Prostate gland (tissue), 2 donors: ENCODE measurements around the gene MALAT1. TPM values are rescaled to one million over a fixed set of nuclear protein-coding genes. Genes with fewer than 3 reads are reported as not detected.

Experiments
- DNase-seq: peaks from one replicate; pipeline ENCODE4 v3.0.0-alpha.2; 2019; ENCODE audit warnings: low spot score
- H3K27ac ChIP-seq, 2 donors: fragments of 200-600 bp; sonication (generic); 2 replicates each; pipeline ENCODE4 v1.5.1; 2017 to 2019
- H3K27me3 ChIP-seq: fragments of 200-600 bp; sonication (generic); replicated peaks from 2 replicates; pipeline ENCODE4 v1.5.1; 2019; ENCODE audit not compliant: insufficient read depth
- H3K36me3 ChIP-seq, 2 donors: fragments of 200-600 bp; sonication (generic); 1 replicate in 1 of 2; 2 replicates in 1 of 2; pipeline versions ENCODE4 v1.5.1 to v1.8.1; 2017 to 2019
- H3K4me1 ChIP-seq: fragments of 200-600 bp; sonication (generic); replicated peaks from 2 replicates; pipeline ENCODE4 v1.5.1; 2019
- H3K4me3 ChIP-seq, 2 donors: fragments of 200-600 bp; sonication (generic); 2 replicates each; pipeline ENCODE4 v1.5.1; 2017 to 2019
- H3K9me3 ChIP-seq: fragments of 200-600 bp; sonication (generic); 2 replicates; pipeline ENCODE4 v1.5.1; 2017
- POLR2A ChIP-seq: fragments of 450-650 bp; IDR thresholded peaks from one replicate; pipeline ENCODE4 v1.6.1; 2016; ENCODE audit warnings: antibody characterized with exemption, mild to moderate bottlenecking
- POLR2AphosphoS5 ChIP-seq: sonication (generic); formaldehyde crosslinking; IDR thresholded peaks from one replicate; pipeline ENCODE4 v1.6.1; 2017; ENCODE audit warnings: antibody characterized with exemption
- WGBS: methylation state at CpG from one replicate; pipeline ENCODE4 v1.1.5; 2018; 5-methylcytosine and 5-hydroxymethylcytosine counted together
- intact Hi-C: fragments of 100-400 bp; cut with DNase I; formaldehyde crosslinking; loops from one replicate; pipeline ENCODE4 v1.14.2; 2022
- total RNA-seq, 2 donors: library from RNA; depleted of rRNA; stranded (reverse); fragments of >200 nt; gene quantifications; one replicate each; pipeline ENCODE4 v1.1.0, GENCODE V29; 2016
- TF ChIP-seq, protein P1 (sequence below), 4 experiments: fragments of 200-600 bp in 2 of 4; fragments of 450-650 bp in 2 of 4; sonication (generic) in 2 of 4; IDR thresholded peaks; 1 replicate in 3 of 4; 2 replicates in 1 of 4; pipeline ENCODE4 v1.5.1; 2016 to 2019; ENCODE audit warnings: antibody characterized with exemption in 4 of 4, mild to moderate bottlenecking in 2 of 4, moderate library complexity in 2 of 4

Gene MALAT1
- total RNA-seq, 2 donors from 2014 or later, result 5,964 to 9,097 TPM

- 16% methylated on average over 15 of the region's 15 CpGs for WGBS
- no peaks in the 10 kb centered on the region for H3K9me3 ChIP-seq
- TF ChIP-seq POLR2A, result no peak
- TF ChIP-seq, protein P1, sequence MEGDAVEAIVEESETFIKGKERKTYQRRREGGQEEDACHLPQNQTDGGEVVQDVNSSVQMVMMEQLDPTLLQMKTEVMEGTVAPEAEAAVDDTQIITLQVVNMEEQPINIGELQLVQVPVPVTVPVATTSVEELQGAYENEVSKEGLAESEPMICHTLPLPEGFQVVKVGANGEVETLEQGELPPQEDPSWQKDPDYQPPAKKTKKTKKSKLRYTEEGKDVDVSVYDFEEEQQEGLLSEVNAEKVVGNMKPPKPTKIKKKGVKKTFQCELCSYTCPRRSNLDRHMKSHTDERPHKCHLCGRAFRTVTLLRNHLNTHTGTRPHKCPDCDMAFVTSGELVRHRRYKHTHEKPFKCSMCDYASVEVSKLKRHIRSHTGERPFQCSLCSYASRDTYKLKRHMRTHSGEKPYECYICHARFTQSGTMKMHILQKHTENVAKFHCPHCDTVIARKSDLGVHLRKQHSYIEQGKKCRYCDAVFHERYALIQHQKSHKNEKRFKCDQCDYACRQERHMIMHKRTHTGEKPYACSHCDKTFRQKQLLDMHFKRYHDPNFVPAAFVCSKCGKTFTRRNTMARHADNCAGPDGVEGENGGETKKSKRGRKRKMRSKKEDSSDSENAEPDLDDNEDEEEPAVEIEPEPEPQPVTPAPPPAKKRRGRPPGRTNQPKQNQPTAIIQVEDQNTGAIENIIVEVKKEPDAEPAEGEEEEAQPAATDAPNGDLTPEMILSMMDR (IDR thresholded peaks at IDR 0.05), result no peak
- TF ChIP-seq POLR2AphosphoS5, result no peak
- peaks cover 35% of the 10 kb centered on the region for H3K4me1 ChIP-seq
- intact Hi-C loops, result no loop called here
- peak overlapping the region; percentile 98 to 100 for H3K27ac ChIP-seq
- no peaks in the 10 kb centered on the region for H3K27me3 ChIP-seq
- DNase-seq, result no peak
- H3K36me3 ChIP-seq, result no peaks in the 10 kb centered on the region
- peak overlapping the region; percentile 0 to 88 for H3K4me3 ChIP-seq
These were observed 2.3 kb upstream of the MALAT1 start for GRCh38 chr11:65496304-65497140.

DNA sequence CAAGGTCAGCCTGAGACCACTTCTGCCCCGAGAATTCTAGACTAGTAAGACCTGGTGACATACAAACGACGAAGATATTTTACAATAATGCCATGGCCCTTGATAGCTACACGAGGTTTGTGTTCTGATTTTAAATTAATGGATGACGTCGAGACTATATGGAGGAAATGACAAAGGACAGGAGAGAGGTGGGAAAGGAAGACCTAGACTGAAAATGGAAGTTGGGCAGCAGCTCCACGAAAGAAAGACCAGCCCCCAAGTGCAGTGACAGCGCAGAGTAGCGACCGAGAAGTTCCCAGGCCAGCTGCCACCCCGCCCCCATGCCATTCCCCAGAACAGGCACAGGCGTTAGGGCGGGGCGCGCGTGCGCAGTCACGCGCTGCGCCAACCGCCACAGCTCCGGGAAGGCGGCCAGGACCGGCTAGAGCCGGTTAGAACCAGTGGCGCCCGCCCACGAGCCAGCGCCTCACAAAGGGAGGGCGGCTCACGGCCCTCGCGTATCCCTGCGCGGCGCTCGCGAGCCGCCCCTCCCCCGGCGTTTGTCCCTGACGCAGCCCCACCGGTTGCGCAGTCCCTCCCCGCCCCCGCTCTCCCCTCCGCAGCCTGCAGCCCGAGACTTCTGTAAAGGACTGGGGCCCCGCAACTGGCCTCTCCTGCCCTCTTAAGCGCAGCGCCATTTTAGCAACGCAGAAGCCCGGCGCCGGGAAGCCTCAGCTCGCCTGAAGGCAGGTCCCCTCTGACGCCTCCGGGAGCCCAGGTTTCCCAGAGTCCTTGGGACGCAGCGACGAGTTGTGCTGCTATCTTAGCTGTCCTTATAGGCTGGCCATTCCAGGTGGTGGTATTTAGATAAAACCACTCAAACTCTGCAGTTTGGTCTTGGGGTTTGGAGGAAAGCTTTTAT, 1.5 kb upstream of the MALAT1 start:
- DNase-seq, result peak; percentile 97
- Histone ChIP-seq H3K27me3 (no peaks in the 10 kb centered on the region), H3K4me3 (peak overlapping the region; percentile 80 to 88), H3K4me1 (peaks cover 29% of the 10 kb centered on the region), H3K9me3 (no peaks in the 10 kb centered on the region), H3K36me3 (peaks cover under 1% of the 10 kb centered on the region in 2 donors), H3K27ac (peak overlapping the region; percentile 98 to 100)
- intact Hi-C loops, result loop anchor here (2.0 kb wide), 2 partner anchors 25 to 79 kb away; no protein-coding TSS in a partner anchor
- WGBS, result under 1% methylated on average over 58 of the region's 61 CpGs
- TF ChIP-seq, protein P1 (IDR thresholded peaks at IDR 0.05), result peak in 1 of 4 experiments; percentile 29
- TF ChIP-seq POLR2A (peak; percentile 72), POLR2AphosphoS5 (peak; percentile 100)

DNA sequence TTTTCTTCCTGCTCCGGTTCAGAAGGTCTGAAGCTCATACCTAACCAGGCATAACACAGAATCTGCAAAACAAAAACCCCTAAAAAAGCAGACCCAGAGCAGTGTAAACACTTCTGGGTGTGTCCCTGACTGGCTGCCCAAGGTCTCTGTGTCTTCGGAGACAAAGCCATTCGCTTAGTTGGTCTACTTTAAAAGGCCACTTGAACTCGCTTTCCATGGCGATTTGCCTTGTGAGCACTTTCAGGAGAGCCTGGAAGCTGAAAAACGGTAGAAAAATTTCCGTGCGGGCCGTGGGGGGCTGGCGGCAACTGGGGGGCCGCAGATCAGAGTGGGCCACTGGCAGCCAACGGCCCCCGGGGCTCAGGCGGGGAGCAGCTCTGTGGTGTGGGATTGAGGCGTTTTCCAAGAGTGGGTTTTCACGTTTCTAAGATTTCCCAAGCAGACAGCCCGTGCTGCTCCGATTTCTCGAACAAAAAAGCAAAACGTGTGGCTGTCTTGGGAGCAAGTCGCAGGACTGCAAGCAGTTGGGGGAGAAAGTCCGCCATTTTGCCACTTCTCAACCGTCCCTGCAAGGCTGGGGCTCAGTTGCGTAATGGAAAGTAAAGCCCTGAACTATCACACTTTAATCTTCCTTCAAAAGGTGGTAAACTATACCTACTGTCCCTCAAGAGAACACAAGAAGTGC, 661 bp upstream of the MALAT1 start:
- no peaks in the 10 kb centered on the region for H3K27me3 ChIP-seq
- no peak for TF ChIP-seq POLR2AphosphoS5
- no peak for TF ChIP-seq POLR2A
- TF ChIP-seq, protein P1 (IDR thresholded peaks at IDR 0.05), result no peak
- 4% methylated on average over 24 of the region's 24 CpGs for WGBS
- peak overlapping the region; percentile 98 to 100 for H3K27ac ChIP-seq
- H3K4me3 ChIP-seq, result peak overlapping the region; percentile 80 to 88
- H3K9me3 ChIP-seq, result no peaks in the 10 kb centered on the region
- DNase-seq, result no peak
- H3K4me1 ChIP-seq, result peaks cover 21% of the 10 kb centered on the region
- intact Hi-C loops, result loop anchor here (2.0 kb wide), 2 partner anchors 25 to 79 kb away; no protein-coding TSS in a partner anchor
- H3K36me3 ChIP-seq, result peaks cover 9% of the 10 kb centered on the region in 2 donors

- intact Hi-C loops, result loop anchor here (2.0 kb wide), 2 partner anchors 26 to 80 kb away; no protein-coding TSS in a partner anchor
- TF ChIP-seq POLR2AphosphoS5 (no peak), POLR2A (no peak)
- TF ChIP-seq, protein P1 (IDR thresholded peaks at IDR 0.05), result no peak
- Histone ChIP-seq H3K27ac (peak overlapping the region; percentile 98 to 100), H3K4me1 (peaks cover 17% of the 10 kb centered on the region), H3K36me3 (peaks cover 13% of the 10 kb centered on the region in 2 donors), H3K27me3 (no peaks in the 10 kb centered on the region), H3K4me3 (peak overlapping the region; percentile 80 to 88), H3K9me3 (no peaks in the 10 kb centered on the region)
- no peak for DNase-seq
- under 1% methylated on average over 6 of the region's 6 CpGs for WGBS
These were observed 193 bp upstream of the MALAT1 start for GRCh38 chr11:65498727-65498976.
